Endothelial cell of umbilical vein (primary cell): Measurements from ENCODE around the gene UBAC1.

Experiments used
- MYC ChIP-seq: IDR thresholded peaks from one replicate; pipeline ENCODE4 v1.6.1; 2011; ENCODE audit warnings: mild to moderate bottlenecking, low read depth, low read length
- TF ChIP-seq, protein P1 (sequence below), 2 donors: IDR thresholded peaks; 1 replicate in 1 of 2; 2 replicates in 1 of 2; pipeline ENCODE4 v1.5.1; 2011; ENCODE audit warnings: low read length in 2 of 2, mild to moderate bottlenecking in 2 of 2, moderate library complexity in 2 of 2, control low read depth in 1 of 2, inconsistent platforms in 1 of 2, low read depth in 1 of 2; ENCODE audit not compliant: insufficient read depth in 1 of 2; ENCODE audit errors: extremely low read depth in 1 of 2

DNA sequence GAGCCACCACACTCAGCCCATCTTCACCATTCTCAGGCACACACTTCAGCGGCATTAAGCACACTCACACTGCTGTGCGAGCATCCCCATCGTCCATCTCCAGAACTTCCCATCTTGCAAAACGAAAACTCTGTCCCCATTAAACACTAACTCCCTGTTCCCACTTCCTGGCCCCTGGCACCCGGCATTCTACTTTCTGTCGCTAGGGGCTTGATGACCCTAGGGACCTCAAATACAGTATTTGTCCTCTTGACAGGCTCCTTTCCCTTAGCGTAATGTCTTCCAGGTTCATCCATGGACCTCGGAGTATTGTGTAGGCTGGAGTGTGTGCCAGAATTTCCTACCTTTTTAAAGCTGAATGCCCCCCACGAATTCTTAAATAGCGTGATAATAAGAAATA lies 14.7 kb upstream of the UBAC1 start:
- no peak for TF ChIP-seq MYC
- TF ChIP-seq, protein P1, sequence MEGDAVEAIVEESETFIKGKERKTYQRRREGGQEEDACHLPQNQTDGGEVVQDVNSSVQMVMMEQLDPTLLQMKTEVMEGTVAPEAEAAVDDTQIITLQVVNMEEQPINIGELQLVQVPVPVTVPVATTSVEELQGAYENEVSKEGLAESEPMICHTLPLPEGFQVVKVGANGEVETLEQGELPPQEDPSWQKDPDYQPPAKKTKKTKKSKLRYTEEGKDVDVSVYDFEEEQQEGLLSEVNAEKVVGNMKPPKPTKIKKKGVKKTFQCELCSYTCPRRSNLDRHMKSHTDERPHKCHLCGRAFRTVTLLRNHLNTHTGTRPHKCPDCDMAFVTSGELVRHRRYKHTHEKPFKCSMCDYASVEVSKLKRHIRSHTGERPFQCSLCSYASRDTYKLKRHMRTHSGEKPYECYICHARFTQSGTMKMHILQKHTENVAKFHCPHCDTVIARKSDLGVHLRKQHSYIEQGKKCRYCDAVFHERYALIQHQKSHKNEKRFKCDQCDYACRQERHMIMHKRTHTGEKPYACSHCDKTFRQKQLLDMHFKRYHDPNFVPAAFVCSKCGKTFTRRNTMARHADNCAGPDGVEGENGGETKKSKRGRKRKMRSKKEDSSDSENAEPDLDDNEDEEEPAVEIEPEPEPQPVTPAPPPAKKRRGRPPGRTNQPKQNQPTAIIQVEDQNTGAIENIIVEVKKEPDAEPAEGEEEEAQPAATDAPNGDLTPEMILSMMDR (IDR thresholded peaks at IDR 0.05; ENCODE audit: extremely low read depth in 1 of 2, insufficient read depth in 1 of 2, low read depth in 1 of 2, low read length in 2 of 2) = no peak
